Peyer's patch (tissue), 4 donors: Measurements from ENCODE around the gene GCA. TPM values are rescaled to one million over a fixed set of nuclear protein-coding genes. Genes with fewer than 3 reads are reported as not detected.

Experiments
- DNase-seq, 3 donors: peaks; one replicate each; pipeline ENCODE4 v3.0.0-alpha.2; 2017 to 2019
- H3K27ac ChIP-seq, 4 donors: fragments of 200-600 bp; sonication (generic); one replicate each; pipeline ENCODE4 v1.5.1; 2016 to 2019
- H3K27me3 ChIP-seq, 2 donors: fragments of 200-600 bp; sonication (generic); one replicate each; pipeline ENCODE4 v1.5.1; 2019
- H3K36me3 ChIP-seq, 3 donors: fragments of 200-600 bp; sonication (generic); one replicate each; pipeline ENCODE4 v1.5.1; 2016 to 2019
- H3K4me1 ChIP-seq, 4 donors: fragments of 200-600 bp; sonication (generic); one replicate each; pipeline ENCODE4 v1.5.1; 2016 to 2019
- H3K4me3 ChIP-seq, 4 donors: fragments of 200-600 bp; sonication (generic); 1 replicate in 3 of 4; 2 replicates in 1 of 4; pipeline ENCODE4 v1.5.1; 2016 to 2019; ENCODE audit warnings: mild to moderate bottlenecking in 1 of 4
- H3K9me3 ChIP-seq, 4 donors: fragments of 200-600 bp; sonication (generic); one replicate each; pipeline ENCODE4 v1.5.1; 2016 to 2019; ENCODE audit warnings: mild to moderate bottlenecking in 1 of 4
- CTCF ChIP-seq, 6 experiments: fragments of 450-650 bp in 4 of 6; fragments of 200-600 bp in 2 of 6; sonication (generic) in 1 of 6; IDR thresholded peaks; one replicate each; pipeline ENCODE4 v1.5.1; 2017 to 2019; ENCODE audit warnings: antibody characterized with exemption in 6 of 6, mild to moderate bottlenecking in 3 of 6, moderate library complexity in 1 of 6
- POLR2A ChIP-seq, 2 donors: fragments of 450-650 bp; IDR thresholded peaks; one replicate each; pipeline ENCODE4 v1.5.1; 2017; ENCODE audit warnings: antibody characterized with exemption in 2 of 2, mild to moderate bottlenecking in 2 of 2, moderate library complexity in 2 of 2
- total RNA-seq, 4 donors: library from RNA; depleted of rRNA; stranded (reverse); fragments of >200 nt; gene quantifications; one replicate each; pipeline ENCODE4 v1.1.0, GENCODE V29; 2016

GCA gene
- total RNA-seq, 4 donors from 2014 or later = 17.9 to 25.6 (median 23.3) TPM

GRCh38 chr2:162372818-162373217, 28.9 kb downstream of the GCA start:
- H3K36me3 ChIP-seq = no peaks in the 10 kb centered on the region
- H3K27me3 ChIP-seq = no peaks in the 10 kb centered on the region
- no peak overlapping the region for H3K27ac ChIP-seq
- H3K9me3 ChIP-seq = no peaks in the 10 kb centered on the region
- H3K4me1 ChIP-seq = peaks cover 0 to 4% (median 0%) of the 10 kb centered on the region in 4 donors
- DNase-seq = no peak
- H3K4me3 ChIP-seq = no peak overlapping the region
- TF ChIP-seq POLR2A (IDR thresholded peaks at IDR 0.05) = no peak
- TF ChIP-seq CTCF (IDR thresholded peaks at IDR 0.05) = no peak

- Histone ChIP-seq H3K36me3 (no peaks in the 10 kb centered on the region), H3K9me3 (no peaks in the 10 kb centered on the region), H3K4me1 (no peaks in the 10 kb centered on the region), H3K4me3 (no peak overlapping the region), H3K27me3 (no peaks in the 10 kb centered on the region), H3K27ac (no peak overlapping the region)
- DNase-seq = no peak
- TF ChIP-seq CTCF (IDR thresholded peaks at IDR 0.05) (no peak), POLR2A (IDR thresholded peaks at IDR 0.05) (no peak)
These were observed 36.0 kb downstream of the GCA start for GRCh38 chr2:162379719-162380580.

GRCh38 chr2:162381851-162382250, 37.9 kb downstream of the GCA start:
- Histone ChIP-seq H3K4me1 (no peaks in the 10 kb centered on the region), H3K36me3 (no peaks in the 10 kb centered on the region), H3K9me3 (no peaks in the 10 kb centered on the region), H3K27me3 (no peaks in the 10 kb centered on the region), H3K4me3 (no peak overlapping the region), H3K27ac (no peak overlapping the region)
- no peak for DNase-seq
- TF ChIP-seq POLR2A (IDR thresholded peaks at IDR 0.05) (no peak), CTCF (IDR thresholded peaks at IDR 0.05) (no peak)

GRCh38 chr2:162382278-162382677, 38.3 kb downstream of the GCA start:
- Histone ChIP-seq H3K4me3 (no peak overlapping the region), H3K36me3 (no peaks in the 10 kb centered on the region), H3K4me1 (no peaks in the 10 kb centered on the region), H3K9me3 (no peaks in the 10 kb centered on the region), H3K27ac (no peak overlapping the region), H3K27me3 (no peaks in the 10 kb centered on the region)
- TF ChIP-seq POLR2A (IDR thresholded peaks at IDR 0.05) = no peak
- TF ChIP-seq CTCF (IDR thresholded peaks at IDR 0.05) = no peak
- no peak for DNase-seq

- H3K4me1 ChIP-seq = no peaks in the 10 kb centered on the region
- TF ChIP-seq POLR2A (IDR thresholded peaks at IDR 0.05) (no peak), CTCF (IDR thresholded peaks at IDR 0.05) (no peak)
- H3K27me3 ChIP-seq = no peaks in the 10 kb centered on the region
- DNase-seq = no peak
- H3K27ac ChIP-seq = no peak overlapping the region
- no peak overlapping the region for H3K4me3 ChIP-seq
- no peaks in the 10 kb centered on the region for H3K36me3 ChIP-seq
- no peaks in the 10 kb centered on the region for H3K9me3 ChIP-seq
These were observed 41.6 kb downstream of the GCA start for GRCh38 chr2:162385536-162385935.
